HG03565 (cell line): ENCODE measurements around the gene RTN4R.
"Not testable (repeated sequence)": the region's sequence is repeated elsewhere in the genome, so short reads cannot be mapped to it uniquely, and the experiment has no call there.

Experiments
- ATAC-seq: cut with Tn5 transposase; IDR thresholded peaks from one replicate; pipeline ENCODE4 v1.9.1; 2021; ENCODE audit warnings: mild to moderate bottlenecking, moderate library complexity; ENCODE audit not compliant: unreplicated experiment

Gene RTN4R

GRCh38 chr22:20289182-20290044, 21.3 kb upstream of the RTN4R start:
- not testable (repeated sequence) for ATAC-seq

- not testable (repeated sequence) for ATAC-seq
These were observed 18.8 kb upstream of the RTN4R start for GRCh38 chr22:20286784-20287423.

- ATAC-seq, result not testable (repeated sequence)
These were observed 18.2 kb upstream of the RTN4R start for GRCh38 chr22:20286312-20286660.

GRCh38 chr22:20285473-20286311, 17.6 kb upstream of the RTN4R start:
- not testable (repeated sequence) for ATAC-seq

GRCh38 chr22:20284471-20285086, 16.5 kb upstream of the RTN4R start:
- no peak for ATAC-seq

- ATAC-seq, result no peak
These were observed 15.6 kb upstream of the RTN4R start for GRCh38 chr22:20283674-20284066.

GRCh38 chr22:20282901-20283673, 15.0 kb upstream of the RTN4R start:
- ATAC-seq, result no peak

- ATAC-seq, result no peak
These were observed 13.8 kb upstream of the RTN4R start for GRCh38 chr22:20281891-20282290.

- not testable (repeated sequence) for ATAC-seq
These were observed 13.4 kb upstream of the RTN4R start for GRCh38 chr22:20281473-20281872.

- no peak for ATAC-seq
These were observed 12.7 kb upstream of the RTN4R start for GRCh38 chr22:20280866-20281265.

GRCh38 chr22:20280163-20280562, 12.0 kb upstream of the RTN4R start:
- ATAC-seq, result not testable (repeated sequence)

- no peak for ATAC-seq
These were observed 11.6 kb upstream of the RTN4R start for GRCh38 chr22:20279662-20280134.

GRCh38 chr22:20278726-20279490, 10.8 kb upstream of the RTN4R start:
- ATAC-seq, result not testable (repeated sequence)

GRCh38 chr22:20277936-20278635, 10.0 kb upstream of the RTN4R start:
- ATAC-seq, result not testable (repeated sequence)

- no peak for ATAC-seq
These were observed 8.3 kb upstream of the RTN4R start for GRCh38 chr22:20276468-20276867.

GRCh38 chr22:20275836-20276235, 7.7 kb upstream of the RTN4R start:
- ATAC-seq, result no peak

GRCh38 chr22:20275325-20275724, 7.2 kb upstream of the RTN4R start:
- not testable (repeated sequence) for ATAC-seq

- not testable (repeated sequence) for ATAC-seq
These were observed 6.3 kb upstream of the RTN4R start for GRCh38 chr22:20274374-20274773.

- ATAC-seq, result no peak
These were observed 5.7 kb upstream of the RTN4R start for GRCh38 chr22:20273758-20274181.
